Measurements from ENCODE around the gene ANXA3. TPM values are rescaled to one million over a fixed set of nuclear protein-coding genes. Genes with fewer than 3 reads are reported as not detected.
A peak's percentile ranks its signal among the peaks of the same experiment; 100 is the strongest.

ANXA3 gene
- total RNA-seq, 1 donor from 2014 or later = 36.1 TPM

GRCh38 chr4:78644063-78644691, 92.6 kb downstream of the ANXA3 start:
- no peak for DNase-seq (ENCODE audit: low read depth in 2 of 2)

- peak; percentile 91 to 94 for DNase-seq (ENCODE audit: low read depth in 2 of 2)
These were observed 93.3 kb downstream of the ANXA3 start for GRCh38 chr4:78644744-78645330.

GRCh38 chr4:78645853-78646757, 94.5 kb downstream of the ANXA3 start:
- DNase-seq (ENCODE audit: low read depth in 2 of 2) = peak; percentile 88 to 97

- DNase-seq (ENCODE audit: low read depth in 2 of 2) = no peak
These were observed 95.7 kb downstream of the ANXA3 start for GRCh38 chr4:78647272-78647671.

- DNase-seq (ENCODE audit: low read depth in 2 of 2) = peak in 1 of 2 donors; percentile 78
These were observed 97.2 kb downstream of the ANXA3 start for GRCh38 chr4:78648640-78649363.

- no peak for DNase-seq (ENCODE audit: low read depth in 2 of 2)
These were observed 98.8 kb downstream of the ANXA3 start for GRCh38 chr4:78650106-78651024.

- DNase-seq (ENCODE audit: low read depth in 2 of 2) = no peak
These were observed 99.8 kb downstream of the ANXA3 start for GRCh38 chr4:78651250-78651860.

GRCh38 chr4:78652282-78652876, 100.8 kb downstream of the ANXA3 start:
- peak; percentile 86 to 96 for DNase-seq (ENCODE audit: low read depth in 2 of 2)

GRCh38 chr4:78653655-78654054, 102.1 kb downstream of the ANXA3 start:
- peak in 1 of 2 donors; percentile 53 for DNase-seq (ENCODE audit: low read depth in 2 of 2)

GRCh38 chr4:78654807-78655206, 103.2 kb downstream of the ANXA3 start:
- no peak for DNase-seq (ENCODE audit: low read depth in 2 of 2)

GRCh38 chr4:78656968-78657445, 105.4 kb downstream of the ANXA3 start:
- DNase-seq (ENCODE audit: low read depth in 2 of 2) = peak; percentile 74 to 94

GRCh38 chr4:78659264-78659663, 107.7 kb downstream of the ANXA3 start:
- DNase-seq (ENCODE audit: low read depth in 2 of 2) = peak in 1 of 2 donors; percentile 65

- no peak for DNase-seq (ENCODE audit: low read depth in 2 of 2)
These were observed 108.1 kb downstream of the ANXA3 start for GRCh38 chr4:78659665-78660064.

Other genes starting within 250 kb of the ANXA3 start
- gene BMP2K, start 224.6 kb downstream of the ANXA3 start, total RNA-seq = 106 and 167 TPM in 2 replicates